Glutamatergic neuron (in vitro differentiated cells): ENCODE data around the gene ARID1B. TPM values are rescaled to one million over a fixed set of nuclear protein-coding genes. Genes with fewer than 3 reads are reported as not detected.

Experiments
- DNase-seq: peaks from one replicate; pipeline ENCODE4 v3.0.0; 2022
- H3K27ac Mint-ChIP-seq: one replicate; pipeline ENCODE4 v1.8.0; 2020; ENCODE audit warnings: mild to moderate bottlenecking, mixed read lengths, inconsistent platforms; ENCODE audit not compliant: unreplicated experiment
- H3K27me3 Mint-ChIP-seq: one replicate; pipeline ENCODE4 v1.8.0; 2020; ENCODE audit warnings: mild to moderate bottlenecking, moderate library complexity, mixed read lengths, inconsistent platforms; ENCODE audit not compliant: unreplicated experiment
- H3K36me3 Mint-ChIP-seq: one replicate; pipeline ENCODE4 v1.8.0; 2020; ENCODE audit warnings: mild to moderate bottlenecking, mixed read lengths, inconsistent platforms; ENCODE audit not compliant: unreplicated experiment
- H3K4me1 Mint-ChIP-seq: one replicate; pipeline ENCODE4 v1.8.0; 2020; ENCODE audit warnings: mild to moderate bottlenecking, low read depth, mixed read lengths, inconsistent platforms; ENCODE audit not compliant: unreplicated experiment
- H3K4me3 Mint-ChIP-seq: one replicate; pipeline ENCODE4 v1.8.0; 2020; ENCODE audit warnings: mild to moderate bottlenecking, mixed read lengths, inconsistent platforms; ENCODE audit not compliant: unreplicated experiment
- H3K9me3 Mint-ChIP-seq: one replicate; pipeline ENCODE4 v1.8.0; 2020; ENCODE audit warnings: mild to moderate bottlenecking, moderate library complexity, mixed read lengths, inconsistent platforms; ENCODE audit not compliant: unreplicated experiment
- total RNA-seq: library from RNA; stranded (reverse); fragmentation: NEBNext Ultra II Directional; extraction: Animal tissue kit (Norgen Biotek cat#: 25700); gene quantifications from one replicate; pipeline ENCODE4 v1.2.1, GENCODE V29; 2021; ENCODE audit not compliant: unreplicated experiment
- TF ChIP-seq, protein P1 (sequence below): fragments of 200-600 bp; sonication (generic); IDR thresholded peaks from one replicate; pipeline ENCODE4 v1.5.0; 2021; ENCODE audit not compliant: partially characterized antibody, unreplicated experiment

Gene ARID1B
- total RNA-seq, 1 donor from 2014 or later = 202 TPM

DNA sequence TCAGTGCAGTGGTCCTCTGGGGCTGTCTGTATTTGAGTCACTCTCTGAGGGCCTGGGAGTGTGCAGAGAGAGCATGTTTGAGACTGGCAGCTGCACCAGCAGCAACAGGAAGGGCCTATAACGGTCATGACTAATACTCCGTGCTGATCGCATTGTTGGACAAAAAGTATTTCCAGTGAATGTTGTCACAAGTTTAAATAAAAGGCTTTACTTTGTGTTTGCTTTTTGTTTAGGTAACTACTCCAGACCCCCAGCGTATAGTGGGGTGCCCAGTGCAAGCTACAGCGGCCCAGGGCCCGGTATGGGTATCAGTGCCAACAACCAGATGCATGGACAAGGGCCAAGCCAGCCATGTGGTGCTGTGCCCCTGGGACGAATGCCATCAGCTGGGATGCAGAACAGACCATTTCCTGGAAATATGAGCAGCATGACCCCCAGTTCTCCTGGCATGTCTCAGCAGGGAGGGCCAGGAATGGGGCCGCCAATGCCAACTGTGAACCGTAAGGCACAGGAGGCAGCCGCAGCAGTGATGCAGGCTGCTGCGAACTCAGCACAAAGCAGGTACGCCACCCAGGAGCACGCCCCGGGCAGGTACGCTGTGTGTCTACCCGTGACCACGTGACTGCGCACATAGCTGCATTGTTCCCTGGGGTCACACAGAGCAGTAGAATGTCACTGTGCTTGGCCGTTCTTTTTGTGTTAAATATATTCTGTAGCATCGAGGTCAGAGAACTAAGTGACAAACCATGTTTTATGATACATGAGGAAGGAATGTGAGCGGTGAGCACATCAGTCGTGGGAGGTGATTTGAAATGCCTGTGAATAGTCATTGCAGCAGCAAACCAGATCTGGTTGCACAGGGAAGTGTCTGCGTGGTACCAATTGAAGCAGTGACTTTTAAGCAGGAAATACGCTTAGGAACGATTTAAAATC lies 371.5 kb downstream of the ARID1B start:
- TF ChIP-seq, protein P1, sequence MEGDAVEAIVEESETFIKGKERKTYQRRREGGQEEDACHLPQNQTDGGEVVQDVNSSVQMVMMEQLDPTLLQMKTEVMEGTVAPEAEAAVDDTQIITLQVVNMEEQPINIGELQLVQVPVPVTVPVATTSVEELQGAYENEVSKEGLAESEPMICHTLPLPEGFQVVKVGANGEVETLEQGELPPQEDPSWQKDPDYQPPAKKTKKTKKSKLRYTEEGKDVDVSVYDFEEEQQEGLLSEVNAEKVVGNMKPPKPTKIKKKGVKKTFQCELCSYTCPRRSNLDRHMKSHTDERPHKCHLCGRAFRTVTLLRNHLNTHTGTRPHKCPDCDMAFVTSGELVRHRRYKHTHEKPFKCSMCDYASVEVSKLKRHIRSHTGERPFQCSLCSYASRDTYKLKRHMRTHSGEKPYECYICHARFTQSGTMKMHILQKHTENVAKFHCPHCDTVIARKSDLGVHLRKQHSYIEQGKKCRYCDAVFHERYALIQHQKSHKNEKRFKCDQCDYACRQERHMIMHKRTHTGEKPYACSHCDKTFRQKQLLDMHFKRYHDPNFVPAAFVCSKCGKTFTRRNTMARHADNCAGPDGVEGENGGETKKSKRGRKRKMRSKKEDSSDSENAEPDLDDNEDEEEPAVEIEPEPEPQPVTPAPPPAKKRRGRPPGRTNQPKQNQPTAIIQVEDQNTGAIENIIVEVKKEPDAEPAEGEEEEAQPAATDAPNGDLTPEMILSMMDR = no peak
- Mint-ChIP-seq H3K27me3 (peaks cover 9% of the 10 kb centered on the region), H3K4me3 (peak overlapping the region; percentile 58), H3K36me3 (peaks cover 4% of the 10 kb centered on the region), H3K9me3 (peaks cover 12% of the 10 kb centered on the region), H3K27ac (peak overlapping the region; percentile 93), H3K4me1 (peaks cover 44% of the 10 kb centered on the region)
- no peak for DNase-seq

DNA sequence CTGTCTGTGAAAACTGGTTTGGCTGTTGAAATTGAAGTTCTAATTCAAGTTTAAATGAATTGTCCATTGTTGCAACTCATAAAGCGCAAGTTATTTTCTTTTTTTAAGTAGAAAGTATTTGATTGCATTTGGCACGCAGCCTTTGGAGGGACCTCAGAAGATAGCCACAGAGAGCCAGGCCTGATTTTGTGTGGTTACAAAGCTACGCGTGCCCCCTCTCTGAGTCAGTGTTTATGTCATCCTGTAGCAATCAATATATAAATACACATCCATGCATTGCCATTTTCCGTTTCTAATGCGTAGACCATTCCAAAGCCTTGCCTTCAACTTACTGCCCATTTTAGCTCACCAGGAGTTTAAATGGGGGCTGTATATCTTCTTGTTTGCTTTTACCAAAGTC lies 372.9 kb downstream of the ARID1B start:
- H3K27ac Mint-ChIP-seq = no peak overlapping the region
- peaks cover 8% of the 10 kb centered on the region for H3K36me3 Mint-ChIP-seq
- TF ChIP-seq, protein P1 = no peak
- H3K27me3 Mint-ChIP-seq = peaks cover 9% of the 10 kb centered on the region
- H3K4me1 Mint-ChIP-seq = peaks cover 36% of the 10 kb centered on the region
- peaks cover 13% of the 10 kb centered on the region for H3K9me3 Mint-ChIP-seq
- no peak overlapping the region for H3K4me3 Mint-ChIP-seq
- no peak for DNase-seq

DNA sequence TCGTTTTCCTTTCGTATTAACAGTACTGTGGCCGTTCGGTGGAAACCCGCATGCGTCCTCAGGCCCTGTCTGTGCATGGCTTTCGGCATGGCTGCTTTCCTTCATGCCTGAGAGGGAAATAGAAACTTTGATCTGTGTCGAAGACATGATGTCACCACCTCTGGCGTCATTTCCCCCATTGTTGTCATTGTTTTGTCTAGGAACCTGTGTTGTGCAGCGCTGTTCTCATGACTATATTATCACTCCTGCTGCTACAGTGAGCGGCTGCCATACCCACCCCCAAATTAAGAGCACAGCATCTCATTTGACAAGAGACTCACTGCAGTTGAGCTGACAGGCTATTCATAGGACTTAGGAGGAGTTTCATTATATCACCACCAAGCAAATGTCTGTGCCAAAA lies 373.9 kb downstream of the ARID1B start:
- no peak for DNase-seq
- H3K27ac Mint-ChIP-seq = no peak overlapping the region
- TF ChIP-seq, protein P1 = no peak
- peaks cover 8% of the 10 kb centered on the region for H3K36me3 Mint-ChIP-seq
- no peak overlapping the region for H3K4me3 Mint-ChIP-seq
- peaks cover 7% of the 10 kb centered on the region for H3K27me3 Mint-ChIP-seq
- H3K9me3 Mint-ChIP-seq = peaks cover 8% of the 10 kb centered on the region
- peaks cover 29% of the 10 kb centered on the region for H3K4me1 Mint-ChIP-seq

DNA sequence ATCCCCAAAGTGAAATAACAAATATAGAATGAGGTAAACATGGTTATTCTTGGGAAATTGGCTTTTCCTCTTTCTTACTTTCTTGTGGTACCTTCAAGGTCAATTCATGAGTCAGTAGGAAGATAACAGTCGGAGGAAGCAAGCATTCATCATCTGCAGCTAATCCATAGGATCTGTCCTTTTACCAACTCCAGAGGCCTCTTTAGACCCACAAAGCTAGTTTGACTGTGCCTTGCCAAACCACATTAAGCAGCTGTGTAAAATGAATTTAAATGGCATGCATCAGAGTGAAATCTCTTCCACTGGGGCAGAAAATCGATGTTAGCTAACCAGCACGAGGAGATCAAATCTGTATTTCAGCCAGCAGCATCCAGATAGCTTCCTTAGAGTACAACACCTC lies 374.8 kb downstream of the ARID1B start:
- peaks cover 23% of the 10 kb centered on the region for H3K4me1 Mint-ChIP-seq

More for the DNA sequence above, 374.8 kb downstream of the ARID1B start:
- H3K36me3 Mint-ChIP-seq = peaks cover 10% of the 10 kb centered on the region
- peaks cover 8% of the 10 kb centered on the region for H3K27me3 Mint-ChIP-seq
- H3K27ac Mint-ChIP-seq = no peak overlapping the region
- TF ChIP-seq, protein P1 = no peak
- DNase-seq = no peak
- H3K4me3 Mint-ChIP-seq = no peak overlapping the region
- peaks cover 8% of the 10 kb centered on the region for H3K9me3 Mint-ChIP-seq
